Pulmonary artery endothelial cell (primary cell): ENCODE results near the gene NLGN1. TPM values are rescaled to one million over a fixed set of nuclear protein-coding genes. Genes with fewer than 3 reads are reported as not detected.
"Not testable (repeated sequence)": the region's sequence is repeated elsewhere in the genome, so short reads cannot be mapped to it uniquely, and the experiment has no call there.

ENCODE experiments used
- DNase-seq: peaks from one replicate; pipeline ENCODE4 v3.0.0-alpha.2; 2011; ENCODE audit warnings: low read depth, low spot score
- total RNA-seq: library from RNA; depleted of rRNA; stranded (reverse); fragments of >200 nt; gene quantifications from 2 replicates; pipeline ENCODE4 v1.2.3, GENCODE V29; 2014

NLGN1 gene
- total RNA-seq: 37.5 and 49.3 TPM in 2 replicates

GRCh38 chr3:173397161-173398110, at the start of gene NLGN1:
Gene NLGN1, plus strand, starts transcription at chr3:173397744.
- DNase-seq: peak; percentile 65

GRCh38 chr3:173351886-173352285, 45.7 kb upstream of the NLGN1 start:
- no peak for DNase-seq

GRCh38 chr3:173353137-173353536, 44.4 kb upstream of the NLGN1 start:
- DNase-seq: not testable (repeated sequence)

GRCh38 chr3:173354124-173354523, 43.4 kb upstream of the NLGN1 start:
- DNase-seq: no peak

- no peak for DNase-seq
Measured at GRCh38 chr3:173371848-173372487, 25.6 kb upstream of the NLGN1 start.

GRCh38 chr3:173380681-173381080, 16.9 kb upstream of the NLGN1 start:
- no peak for DNase-seq

- DNase-seq: not testable (repeated sequence)
Measured at GRCh38 chr3:173381936-173382335, 15.6 kb upstream of the NLGN1 start.

- no peak for DNase-seq
Measured at GRCh38 chr3:173395073-173395411, 2.5 kb upstream of the NLGN1 start.

DNA sequence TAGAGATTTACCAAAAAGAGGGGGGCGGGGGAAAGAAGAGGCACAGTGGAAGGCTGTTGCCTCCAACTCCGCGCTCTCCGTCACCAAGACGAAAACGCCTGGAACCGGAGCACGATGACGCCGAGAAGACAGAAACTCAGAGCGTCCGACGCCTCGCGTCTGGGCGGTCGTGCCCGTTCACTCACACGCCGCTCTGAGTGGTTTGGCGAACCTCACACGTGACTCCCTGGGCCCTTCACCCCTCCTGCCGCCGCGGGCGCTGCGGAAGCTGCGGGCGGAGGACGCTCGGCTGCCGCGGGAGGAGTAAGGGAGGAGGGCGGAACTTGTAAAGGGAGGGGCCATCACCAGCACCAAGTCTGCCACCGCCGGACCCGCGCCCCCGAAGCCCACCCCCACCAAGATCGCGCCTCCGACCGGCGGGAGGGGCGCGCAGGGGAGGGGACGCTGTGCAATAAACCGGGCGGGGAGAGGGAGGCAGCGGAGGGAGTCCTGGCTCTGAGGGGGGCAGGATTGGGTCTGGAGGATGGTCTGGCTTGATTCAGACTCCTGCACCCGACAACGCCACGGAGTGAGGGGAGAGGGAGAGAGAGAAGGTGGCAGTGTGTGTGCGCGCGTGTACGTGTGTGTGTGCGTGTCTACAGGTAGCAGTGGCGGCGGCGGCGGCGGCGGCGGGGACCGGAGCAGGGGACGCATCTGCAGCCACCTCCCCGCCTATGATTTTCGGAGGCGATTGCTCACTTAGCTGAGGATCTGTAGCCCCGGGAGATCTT, 1.9 kb upstream of the NLGN1 start:
- peak; percentile 79 for DNase-seq

DNA sequence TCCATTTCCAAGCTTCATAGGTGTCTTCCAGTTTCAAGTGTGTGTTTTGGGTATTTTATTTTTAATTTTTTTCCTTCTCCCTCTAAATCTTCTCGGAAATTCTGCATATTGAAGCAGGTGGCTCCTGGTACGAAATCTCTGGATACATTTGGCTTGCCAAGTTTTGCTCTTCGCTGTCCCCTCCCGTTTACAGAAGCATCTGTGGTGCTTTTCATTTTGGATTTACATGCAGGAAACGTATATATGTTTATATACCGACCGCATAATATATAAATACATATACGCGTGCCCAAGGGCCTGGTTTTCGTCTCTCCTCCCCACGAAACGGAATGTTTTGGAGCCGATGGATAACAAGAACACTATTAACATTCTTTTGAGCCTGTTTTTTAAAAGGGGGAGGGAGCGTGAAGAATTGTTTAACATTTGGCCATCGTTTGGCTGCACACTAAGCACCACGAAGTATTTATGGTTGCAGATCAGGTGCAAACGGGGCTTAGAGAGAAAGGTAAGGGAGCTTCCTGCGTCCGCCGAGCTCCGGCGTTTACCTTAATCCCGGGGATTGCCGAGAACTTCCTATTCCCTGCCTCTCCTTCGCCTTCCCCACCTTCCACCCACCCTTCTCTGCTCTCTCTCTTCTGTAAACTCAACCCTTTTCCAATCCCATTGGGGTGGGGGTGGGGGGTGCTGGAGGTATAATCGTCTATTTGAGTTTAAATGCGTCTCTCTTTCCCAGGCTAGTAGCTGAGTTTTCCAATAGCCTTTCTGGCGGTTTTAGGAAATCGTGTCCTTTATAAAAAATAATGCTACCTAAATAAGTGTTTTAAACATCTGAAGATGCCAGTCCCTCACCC, 1.1 kb upstream of the NLGN1 start:
- DNase-seq: no peak

DNA sequence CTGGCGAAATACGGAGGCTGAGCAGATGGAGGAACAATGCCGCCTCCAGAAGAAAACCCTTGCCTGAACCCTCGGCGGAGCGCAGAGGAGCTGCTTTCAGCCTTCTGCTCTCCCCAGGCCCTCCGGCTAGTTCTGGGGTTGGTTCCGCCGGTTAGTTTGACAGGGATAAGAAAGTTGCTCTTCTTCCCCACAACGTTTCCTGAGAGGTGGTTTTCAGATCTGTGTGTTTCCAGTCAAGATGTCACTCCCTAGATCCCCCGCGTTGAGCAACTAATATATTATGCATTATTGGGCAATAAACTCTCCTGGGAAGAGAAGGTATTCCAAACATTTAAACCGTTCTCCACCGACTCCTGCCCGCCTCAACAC, 551 bp downstream of the NLGN1 start:
- DNase-seq: no peak

- DNase-seq: no peak
Measured at GRCh38 chr3:173399044-173399443, 1.5 kb downstream of the NLGN1 start.

DNA sequence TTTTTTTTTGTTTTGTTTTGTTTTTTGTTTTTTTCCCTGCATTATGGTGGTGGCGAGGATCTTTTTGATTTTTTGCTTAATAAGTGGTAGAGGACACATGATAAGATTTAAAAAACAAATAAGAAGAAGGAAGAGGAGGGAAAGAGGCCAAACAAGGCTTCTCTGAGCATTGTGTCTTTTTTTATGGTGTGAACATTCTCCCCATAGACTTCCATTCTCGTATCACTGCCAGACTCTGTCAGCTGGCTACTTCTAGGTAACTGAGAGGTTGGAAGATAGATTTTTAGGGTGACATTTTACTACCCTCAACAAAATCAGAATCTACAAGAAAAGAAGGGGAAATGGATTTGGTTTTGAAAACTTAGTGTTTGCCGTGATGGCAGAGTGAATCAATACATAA, 3.8 kb downstream of the NLGN1 start:
- DNase-seq: no peak

DNA sequence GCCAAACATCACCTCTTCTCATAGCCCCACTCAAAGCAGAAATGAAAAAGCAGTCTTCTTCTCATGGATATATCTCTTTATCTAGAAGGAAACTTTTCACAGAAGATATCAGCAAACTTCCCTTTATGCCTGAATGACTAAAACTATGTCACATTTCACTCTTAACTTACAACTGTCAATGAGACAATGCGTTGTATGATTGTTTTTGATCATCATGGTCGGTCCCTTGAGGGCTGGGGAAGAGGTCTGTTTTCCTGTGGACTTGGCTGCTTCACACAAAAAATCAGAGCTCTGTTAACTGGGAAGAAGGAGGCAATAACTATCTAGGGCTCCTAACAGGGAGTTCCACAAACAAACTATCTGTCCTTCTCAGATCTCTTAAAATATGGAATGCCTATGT, 5.1 kb downstream of the NLGN1 start:
- DNase-seq: no peak

- DNase-seq: no peak
Measured at GRCh38 chr3:173403376-173403775, 5.8 kb downstream of the NLGN1 start.

GRCh38 chr3:173404156-173404555, 6.6 kb downstream of the NLGN1 start:
- DNase-seq: no peak

DNA sequence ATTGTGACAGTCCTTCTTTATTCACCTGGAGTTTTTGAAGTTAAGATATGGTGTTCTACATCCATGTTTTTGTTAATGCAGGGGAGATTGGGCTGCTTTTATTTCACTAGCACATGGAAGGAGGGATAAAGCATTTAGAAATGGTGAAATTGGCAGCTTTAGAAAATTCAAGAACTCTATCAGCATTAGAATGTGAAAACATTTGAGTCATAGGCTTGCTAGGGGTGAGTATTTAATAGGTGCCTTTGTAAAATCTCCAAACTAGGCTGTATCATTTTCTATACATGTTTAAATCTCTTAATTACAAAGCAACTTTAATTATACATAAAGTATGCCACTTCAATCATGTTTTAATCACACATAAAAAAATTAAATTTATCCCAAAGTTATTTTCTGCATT, 12.9 kb downstream of the NLGN1 start:
- DNase-seq: no peak

DNA sequence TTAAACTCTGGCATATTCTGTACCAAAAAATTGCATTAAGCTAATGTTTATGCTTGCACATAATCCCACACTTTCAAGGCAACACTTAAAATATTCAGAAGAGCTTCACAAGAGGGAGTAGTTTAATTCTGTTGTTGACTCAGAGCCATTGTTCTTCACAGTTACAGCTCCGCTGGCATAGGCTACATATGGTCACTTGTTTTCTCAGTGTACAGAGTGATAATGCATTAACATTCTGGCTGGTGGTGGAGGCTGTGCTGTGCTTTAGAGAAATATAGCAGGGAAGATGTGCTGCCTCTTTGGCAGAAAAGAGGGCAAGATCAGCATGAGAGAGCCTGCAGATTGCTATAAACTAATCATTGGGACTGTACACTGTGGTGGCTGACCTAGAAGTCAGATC, 13.3 kb downstream of the NLGN1 start:
- no peak for DNase-seq

GRCh38 chr3:173411375-173411973, 13.9 kb downstream of the NLGN1 start:
- no peak for DNase-seq

- DNase-seq: no peak
Measured at GRCh38 chr3:173416070-173416469, 18.5 kb downstream of the NLGN1 start.

DNA sequence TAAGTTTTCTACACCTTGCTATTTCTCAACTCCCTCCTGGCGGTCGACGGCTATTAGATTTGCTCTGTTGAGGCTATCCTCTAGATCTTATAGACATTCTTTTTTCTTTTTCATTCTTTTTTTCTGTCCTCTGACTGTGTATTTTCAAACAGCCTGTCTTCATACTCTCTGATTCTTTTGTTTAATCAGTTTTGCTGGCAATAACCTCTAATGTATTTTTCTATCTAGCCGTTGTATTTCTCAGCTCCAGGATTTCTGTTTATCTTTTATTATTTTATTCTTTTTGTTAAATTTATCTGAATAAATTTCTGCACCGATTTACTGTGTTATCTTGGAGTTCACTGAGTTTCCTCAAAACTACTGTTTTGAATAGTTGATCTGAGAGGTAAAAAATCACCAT, 31.5 kb downstream of the NLGN1 start:
- no peak for DNase-seq
